ENCODE measurements around the gene CBX7.

CBX7 gene

GRCh38 chr22:39134366-39135091 lies 18.0 kb downstream of the CBX7 start:
- peaks cover 7 to 9% of the 10 kb centered on the region in 2 donors for H3K36me3 ChIP-seq (ENCODE audit: control insufficient read depth in 2 of 2, insufficient read depth in 2 of 2, low read length in 2 of 2)
- no peak overlapping the region for H3K4me3 ChIP-seq (ENCODE audit: low read length in 2 of 2)
- H3K9ac ChIP-seq (ENCODE audit: low read depth in 1 of 2, low read length in 2 of 2): no peak overlapping the region
- H3K4me1 ChIP-seq (ENCODE audit: control insufficient read depth in 2 of 2, insufficient read depth in 2 of 2, low read length in 2 of 2): peaks cover 2 to 4% of the 10 kb centered on the region in 2 donors
- H3K9me3 ChIP-seq (ENCODE audit: control insufficient read depth in 2 of 2, low read length in 2 of 2): no peaks in the 10 kb centered on the region
- no peak overlapping the region for H3K27ac ChIP-seq (ENCODE audit: low read depth in 2 of 2, low read length in 2 of 2)
- H3K27me3 ChIP-seq (ENCODE audit: control insufficient read depth in 2 of 2, insufficient read depth in 2 of 2, low read length in 2 of 2): no peaks in the 10 kb centered on the region

- Histone ChIP-seq H3K36me3 (ENCODE audit: control insufficient read depth in 2 of 2, insufficient read depth in 2 of 2, low read length in 2 of 2) (peaks cover 7 to 9% of the 10 kb centered on the region in 2 donors), H3K4me3 (ENCODE audit: low read length in 2 of 2) (no peak overlapping the region)
These were observed 18.6 kb downstream of the CBX7 start for GRCh38 chr22:39133871-39134270.

GRCh38 chr22:39132871-39133524 lies 19.5 kb downstream of the CBX7 start:
- Histone ChIP-seq H3K27me3 (ENCODE audit: control insufficient read depth in 2 of 2, insufficient read depth in 2 of 2, low read length in 2 of 2) (no peaks in the 10 kb centered on the region), H3K9ac (ENCODE audit: low read depth in 1 of 2, low read length in 2 of 2) (no peak overlapping the region), H3K4me1 (ENCODE audit: control insufficient read depth in 2 of 2, insufficient read depth in 2 of 2, low read length in 2 of 2) (peaks cover 8 to 10% of the 10 kb centered on the region in 2 donors), H3K36me3 (ENCODE audit: control insufficient read depth in 2 of 2, insufficient read depth in 2 of 2, low read length in 2 of 2) (peaks cover 7 to 9% of the 10 kb centered on the region in 2 donors), H3K9me3 (ENCODE audit: control insufficient read depth in 2 of 2, low read length in 2 of 2) (no peaks in the 10 kb centered on the region), H3K27ac (ENCODE audit: low read depth in 2 of 2, low read length in 2 of 2) (no peak overlapping the region), H3K4me3 (ENCODE audit: low read length in 2 of 2) (no peak overlapping the region)

More at GRCh38 chr22:39133871-39134270, 18.6 kb downstream of the CBX7 start:
- Histone ChIP-seq H3K9ac (ENCODE audit: low read depth in 1 of 2, low read length in 2 of 2) (no peak overlapping the region), H3K4me1 (ENCODE audit: control insufficient read depth in 2 of 2, insufficient read depth in 2 of 2, low read length in 2 of 2) (peaks cover 4 to 5% of the 10 kb centered on the region in 2 donors), H3K9me3 (ENCODE audit: control insufficient read depth in 2 of 2, low read length in 2 of 2) (no peaks in the 10 kb centered on the region), H3K27me3 (ENCODE audit: control insufficient read depth in 2 of 2, insufficient read depth in 2 of 2, low read length in 2 of 2) (no peaks in the 10 kb centered on the region), H3K27ac (ENCODE audit: low read depth in 2 of 2, low read length in 2 of 2) (no peak overlapping the region)

- H3K9ac ChIP-seq (ENCODE audit: low read depth in 1 of 2, low read length in 2 of 2): no peak overlapping the region
- peaks cover 8 to 10% of the 10 kb centered on the region in 2 donors for H3K4me1 ChIP-seq (ENCODE audit: control insufficient read depth in 2 of 2, insufficient read depth in 2 of 2, low read length in 2 of 2)
- H3K27ac ChIP-seq (ENCODE audit: low read depth in 2 of 2, low read length in 2 of 2): no peak overlapping the region
- peaks cover 7 to 9% of the 10 kb centered on the region in 2 donors for H3K36me3 ChIP-seq (ENCODE audit: control insufficient read depth in 2 of 2, insufficient read depth in 2 of 2, low read length in 2 of 2)
- no peak overlapping the region for H3K4me3 ChIP-seq (ENCODE audit: low read length in 2 of 2)
- H3K9me3 ChIP-seq (ENCODE audit: control insufficient read depth in 2 of 2, low read length in 2 of 2): no peaks in the 10 kb centered on the region
- no peaks in the 10 kb centered on the region for H3K27me3 ChIP-seq (ENCODE audit: control insufficient read depth in 2 of 2, insufficient read depth in 2 of 2, low read length in 2 of 2)
These were observed 20.2 kb downstream of the CBX7 start for GRCh38 chr22:39132281-39132680.

- Histone ChIP-seq H3K27ac (ENCODE audit: low read depth in 2 of 2, low read length in 2 of 2) (peak overlapping the region; percentile 17 to 63), H3K4me1 (ENCODE audit: control insufficient read depth in 2 of 2, insufficient read depth in 2 of 2, low read length in 2 of 2) (peaks cover 8 to 10% of the 10 kb centered on the region in 2 donors), H3K4me3 (ENCODE audit: low read length in 2 of 2) (no peak overlapping the region), H3K9ac (ENCODE audit: low read depth in 1 of 2, low read length in 2 of 2) (no peak overlapping the region), H3K36me3 (ENCODE audit: control insufficient read depth in 2 of 2, insufficient read depth in 2 of 2, low read length in 2 of 2) (peaks cover 7 to 9% of the 10 kb centered on the region in 2 donors), H3K27me3 (ENCODE audit: control insufficient read depth in 2 of 2, insufficient read depth in 2 of 2, low read length in 2 of 2) (no peaks in the 10 kb centered on the region), H3K9me3 (ENCODE audit: control insufficient read depth in 2 of 2, low read length in 2 of 2) (no peaks in the 10 kb centered on the region)
These were observed 21.3 kb downstream of the CBX7 start for GRCh38 chr22:39130892-39131855.

GRCh38 chr22:39130152-39130704 lies 22.3 kb downstream of the CBX7 start:
- Histone ChIP-seq H3K4me1 (ENCODE audit: control insufficient read depth in 2 of 2, insufficient read depth in 2 of 2, low read length in 2 of 2) (peaks cover 8 to 10% of the 10 kb centered on the region in 2 donors), H3K9ac (ENCODE audit: low read depth in 1 of 2, low read length in 2 of 2) (no peak overlapping the region), H3K4me3 (ENCODE audit: low read length in 2 of 2) (no peak overlapping the region), H3K36me3 (ENCODE audit: control insufficient read depth in 2 of 2, insufficient read depth in 2 of 2, low read length in 2 of 2) (peaks cover 7 to 9% of the 10 kb centered on the region in 2 donors), H3K9me3 (ENCODE audit: control insufficient read depth in 2 of 2, low read length in 2 of 2) (no peaks in the 10 kb centered on the region), H3K27me3 (ENCODE audit: control insufficient read depth in 2 of 2, insufficient read depth in 2 of 2, low read length in 2 of 2) (no peaks in the 10 kb centered on the region), H3K27ac (ENCODE audit: low read depth in 2 of 2, low read length in 2 of 2) (no peak overlapping the region)

GRCh38 chr22:39129746-39130145 lies 22.7 kb downstream of the CBX7 start:
- H3K9ac ChIP-seq (ENCODE audit: low read depth in 1 of 2, low read length in 2 of 2): no peak overlapping the region
- no peaks in the 10 kb centered on the region for H3K27me3 ChIP-seq (ENCODE audit: control insufficient read depth in 2 of 2, insufficient read depth in 2 of 2, low read length in 2 of 2)
- no peaks in the 10 kb centered on the region for H3K9me3 ChIP-seq (ENCODE audit: control insufficient read depth in 2 of 2, low read length in 2 of 2)
- peaks cover 8 to 10% of the 10 kb centered on the region in 2 donors for H3K4me1 ChIP-seq (ENCODE audit: control insufficient read depth in 2 of 2, insufficient read depth in 2 of 2, low read length in 2 of 2)
- H3K36me3 ChIP-seq (ENCODE audit: control insufficient read depth in 2 of 2, insufficient read depth in 2 of 2, low read length in 2 of 2): peaks cover 7 to 9% of the 10 kb centered on the region in 2 donors
- no peak overlapping the region for H3K27ac ChIP-seq (ENCODE audit: low read depth in 2 of 2, low read length in 2 of 2)
- no peak overlapping the region for H3K4me3 ChIP-seq (ENCODE audit: low read length in 2 of 2)

- H3K4me1 ChIP-seq (ENCODE audit: control insufficient read depth in 2 of 2, insufficient read depth in 2 of 2, low read length in 2 of 2): peaks cover 8 to 10% of the 10 kb centered on the region in 2 donors
- H3K4me3 ChIP-seq (ENCODE audit: low read length in 2 of 2): peak overlapping the region in 1 of 2 donors; percentile 33
- peak overlapping the region in 1 of 2 donors; percentile 32 for H3K27ac ChIP-seq (ENCODE audit: low read depth in 2 of 2, low read length in 2 of 2)
- H3K9ac ChIP-seq (ENCODE audit: low read depth in 1 of 2, low read length in 2 of 2): no peak overlapping the region
- H3K36me3 ChIP-seq (ENCODE audit: control insufficient read depth in 2 of 2, insufficient read depth in 2 of 2, low read length in 2 of 2): peaks cover 7 to 9% of the 10 kb centered on the region in 2 donors
- no peaks in the 10 kb centered on the region for H3K9me3 ChIP-seq (ENCODE audit: control insufficient read depth in 2 of 2, low read length in 2 of 2)
- H3K27me3 ChIP-seq (ENCODE audit: control insufficient read depth in 2 of 2, insufficient read depth in 2 of 2, low read length in 2 of 2): no peaks in the 10 kb centered on the region
These were observed 23.4 kb downstream of the CBX7 start for GRCh38 chr22:39129081-39129480.

GRCh38 chr22:39128508-39128907 lies 24.0 kb downstream of the CBX7 start:
- Histone ChIP-seq H3K9ac (ENCODE audit: low read depth in 1 of 2, low read length in 2 of 2) (no peak overlapping the region), H3K27ac (ENCODE audit: low read depth in 2 of 2, low read length in 2 of 2) (peak overlapping the region in 1 of 2 donors; percentile 32), H3K27me3 (ENCODE audit: control insufficient read depth in 2 of 2, insufficient read depth in 2 of 2, low read length in 2 of 2) (no peaks in the 10 kb centered on the region), H3K4me1 (ENCODE audit: control insufficient read depth in 2 of 2, insufficient read depth in 2 of 2, low read length in 2 of 2) (peaks cover 8 to 10% of the 10 kb centered on the region in 2 donors), H3K36me3 (ENCODE audit: control insufficient read depth in 2 of 2, insufficient read depth in 2 of 2, low read length in 2 of 2) (peaks cover 6 to 7% of the 10 kb centered on the region in 2 donors), H3K4me3 (ENCODE audit: low read length in 2 of 2) (no peak overlapping the region), H3K9me3 (ENCODE audit: control insufficient read depth in 2 of 2, low read length in 2 of 2) (no peaks in the 10 kb centered on the region)
